GM20000 (cell line): ENCODE measurements around the gene ZRANB3.

Source experiments
- DNase-seq: peaks from one replicate; pipeline ENCODE4 v3.0.0; 2012; ENCODE audit warnings: low spot score
- TF ChIP-seq, protein P1 (sequence below): IDR thresholded peaks from 2 replicates; pipeline ENCODE4 v1.5.1; 2012; ENCODE audit warnings: mild to moderate bottlenecking, control low read depth; ENCODE audit errors: extremely low read depth, missing control alignments

ZRANB3 gene

GRCh38 chr2:135490376-135490775 is 40.6 kb downstream of the ZRANB3 start:
- TF ChIP-seq, protein P1, sequence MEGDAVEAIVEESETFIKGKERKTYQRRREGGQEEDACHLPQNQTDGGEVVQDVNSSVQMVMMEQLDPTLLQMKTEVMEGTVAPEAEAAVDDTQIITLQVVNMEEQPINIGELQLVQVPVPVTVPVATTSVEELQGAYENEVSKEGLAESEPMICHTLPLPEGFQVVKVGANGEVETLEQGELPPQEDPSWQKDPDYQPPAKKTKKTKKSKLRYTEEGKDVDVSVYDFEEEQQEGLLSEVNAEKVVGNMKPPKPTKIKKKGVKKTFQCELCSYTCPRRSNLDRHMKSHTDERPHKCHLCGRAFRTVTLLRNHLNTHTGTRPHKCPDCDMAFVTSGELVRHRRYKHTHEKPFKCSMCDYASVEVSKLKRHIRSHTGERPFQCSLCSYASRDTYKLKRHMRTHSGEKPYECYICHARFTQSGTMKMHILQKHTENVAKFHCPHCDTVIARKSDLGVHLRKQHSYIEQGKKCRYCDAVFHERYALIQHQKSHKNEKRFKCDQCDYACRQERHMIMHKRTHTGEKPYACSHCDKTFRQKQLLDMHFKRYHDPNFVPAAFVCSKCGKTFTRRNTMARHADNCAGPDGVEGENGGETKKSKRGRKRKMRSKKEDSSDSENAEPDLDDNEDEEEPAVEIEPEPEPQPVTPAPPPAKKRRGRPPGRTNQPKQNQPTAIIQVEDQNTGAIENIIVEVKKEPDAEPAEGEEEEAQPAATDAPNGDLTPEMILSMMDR: no peak
- DNase-seq: no peak

- TF ChIP-seq, protein P1: no peak
- no peak for DNase-seq
Measured at GRCh38 chr2:135485441-135485840, 45.6 kb downstream of the ZRANB3 start.

DNA sequence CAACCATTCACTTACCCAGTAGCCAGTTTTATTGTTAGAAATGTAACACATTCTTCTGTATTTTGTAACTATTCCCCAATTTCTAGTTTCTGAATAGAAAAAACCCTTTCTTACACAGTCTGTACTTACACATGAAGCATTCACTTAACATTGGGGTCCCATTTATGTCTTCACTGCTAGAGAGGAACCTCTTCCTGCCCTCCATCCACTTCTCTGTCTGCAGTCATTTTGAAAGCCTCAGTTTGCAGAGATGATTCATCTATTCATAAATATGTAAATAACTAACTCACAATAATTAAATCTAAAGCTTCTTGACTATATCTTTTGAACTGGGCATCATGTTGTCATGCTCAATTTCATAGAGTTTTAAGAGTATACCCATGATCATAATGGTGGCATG is 55.9 kb downstream of the ZRANB3 start:
- TF ChIP-seq, protein P1: no peak
- DNase-seq: no peak

DNA sequence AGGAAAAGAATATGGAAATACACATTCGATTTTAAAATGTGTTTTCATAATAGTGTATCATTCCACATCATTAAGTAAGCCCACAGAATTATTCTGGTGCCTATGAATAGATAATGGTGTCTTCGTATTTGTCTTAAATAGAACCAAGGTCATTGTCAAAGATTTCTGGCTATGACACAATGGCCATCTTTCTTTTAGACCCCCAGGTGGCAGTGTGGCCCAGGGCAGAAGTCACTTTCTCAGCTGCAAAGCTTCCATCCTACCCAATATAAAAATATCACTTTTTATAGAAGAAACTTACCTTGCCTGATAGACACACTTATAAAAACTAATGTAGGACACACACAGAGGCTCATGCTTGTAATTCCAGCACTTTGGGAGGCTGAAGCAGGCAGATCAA is 57.5 kb downstream of the ZRANB3 start:
- peak; percentile 38 for DNase-seq
- TF ChIP-seq, protein P1: peak; percentile 36

- DNase-seq: no peak
- TF ChIP-seq, protein P1: no peak
Measured at GRCh38 chr2:135471106-135471505, 59.9 kb downstream of the ZRANB3 start.

- TF ChIP-seq, protein P1: no peak
- DNase-seq: no peak
Measured at GRCh38 chr2:135457279-135457678, 73.7 kb downstream of the ZRANB3 start.

DNA sequence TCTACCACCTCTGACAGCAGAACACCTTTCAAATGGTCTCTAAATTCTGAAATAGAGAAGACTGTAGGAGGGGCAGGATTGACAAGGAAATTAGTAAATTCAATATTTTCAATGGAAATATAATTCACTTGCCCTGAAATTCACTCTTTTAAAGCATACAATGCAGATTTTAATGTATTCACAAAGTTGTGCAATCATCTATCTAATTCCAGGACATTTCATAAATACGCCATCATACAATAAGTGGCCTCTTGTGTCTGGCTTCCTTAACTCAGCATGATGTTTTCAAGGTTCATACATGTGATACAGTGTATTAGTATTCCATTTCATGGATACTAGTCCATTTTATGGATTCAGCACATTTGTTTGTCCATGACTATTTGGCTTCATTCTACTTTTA is 74.2 kb downstream of the ZRANB3 start:
- TF ChIP-seq, protein P1: no peak
- no peak for DNase-seq
